ENCODE data around the gene UBE2O. TPM values are rescaled to one million over a fixed set of nuclear protein-coding genes. Genes with fewer than 3 reads are reported as not detected.

Gene UBE2O
- polyA plus RNA-seq, 1 experiment: 11.1 TPM

DNA sequence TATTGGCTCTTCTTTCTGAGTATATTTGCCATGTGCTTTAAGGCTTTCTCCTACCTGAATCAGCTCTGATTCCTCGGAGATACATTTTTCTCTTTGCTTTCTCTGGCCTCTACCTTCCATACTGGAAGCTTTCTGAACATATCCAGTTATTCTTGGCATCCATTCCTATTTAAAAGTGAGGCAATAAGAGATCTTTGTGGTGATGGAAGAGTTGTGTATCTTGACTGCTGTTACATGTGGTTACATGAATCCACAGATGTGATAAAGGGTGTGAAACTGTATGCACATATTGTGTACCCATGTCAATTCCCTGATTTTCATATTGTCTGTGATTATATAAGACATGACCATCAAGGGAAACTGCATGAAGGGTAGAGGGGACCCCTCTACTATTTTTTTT lies 24.4 kb downstream of the UBE2O start:
- TF ChIP-seq, protein P1, sequence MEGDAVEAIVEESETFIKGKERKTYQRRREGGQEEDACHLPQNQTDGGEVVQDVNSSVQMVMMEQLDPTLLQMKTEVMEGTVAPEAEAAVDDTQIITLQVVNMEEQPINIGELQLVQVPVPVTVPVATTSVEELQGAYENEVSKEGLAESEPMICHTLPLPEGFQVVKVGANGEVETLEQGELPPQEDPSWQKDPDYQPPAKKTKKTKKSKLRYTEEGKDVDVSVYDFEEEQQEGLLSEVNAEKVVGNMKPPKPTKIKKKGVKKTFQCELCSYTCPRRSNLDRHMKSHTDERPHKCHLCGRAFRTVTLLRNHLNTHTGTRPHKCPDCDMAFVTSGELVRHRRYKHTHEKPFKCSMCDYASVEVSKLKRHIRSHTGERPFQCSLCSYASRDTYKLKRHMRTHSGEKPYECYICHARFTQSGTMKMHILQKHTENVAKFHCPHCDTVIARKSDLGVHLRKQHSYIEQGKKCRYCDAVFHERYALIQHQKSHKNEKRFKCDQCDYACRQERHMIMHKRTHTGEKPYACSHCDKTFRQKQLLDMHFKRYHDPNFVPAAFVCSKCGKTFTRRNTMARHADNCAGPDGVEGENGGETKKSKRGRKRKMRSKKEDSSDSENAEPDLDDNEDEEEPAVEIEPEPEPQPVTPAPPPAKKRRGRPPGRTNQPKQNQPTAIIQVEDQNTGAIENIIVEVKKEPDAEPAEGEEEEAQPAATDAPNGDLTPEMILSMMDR (IDR thresholded peaks at IDR 0.05; ENCODE audit: insufficient read depth, low read depth, low read length): no peak
- H3K36me3 ChIP-seq (ENCODE audit: control insufficient read depth, insufficient read depth, low read length): no peaks in the 10 kb centered on the region
- ChIA-PET CTCF (interaction anchor here (1.7 to 2.8 kb wide), 3 partner anchors 12 to 31 kb away, joined by 11 to 16 read pairs (median 12); no protein-coding TSS in a partner anchor), POLR2A (no interaction called here)
- DNase-seq (ENCODE audit: low read depth): no peak
- H3K4me3 ChIP-seq (ENCODE audit: low read depth, low read length): no peak overlapping the region
- H3K27me3 ChIP-seq (ENCODE audit: control insufficient read depth, insufficient read depth, low read length): no peaks in the 10 kb centered on the region

DNA sequence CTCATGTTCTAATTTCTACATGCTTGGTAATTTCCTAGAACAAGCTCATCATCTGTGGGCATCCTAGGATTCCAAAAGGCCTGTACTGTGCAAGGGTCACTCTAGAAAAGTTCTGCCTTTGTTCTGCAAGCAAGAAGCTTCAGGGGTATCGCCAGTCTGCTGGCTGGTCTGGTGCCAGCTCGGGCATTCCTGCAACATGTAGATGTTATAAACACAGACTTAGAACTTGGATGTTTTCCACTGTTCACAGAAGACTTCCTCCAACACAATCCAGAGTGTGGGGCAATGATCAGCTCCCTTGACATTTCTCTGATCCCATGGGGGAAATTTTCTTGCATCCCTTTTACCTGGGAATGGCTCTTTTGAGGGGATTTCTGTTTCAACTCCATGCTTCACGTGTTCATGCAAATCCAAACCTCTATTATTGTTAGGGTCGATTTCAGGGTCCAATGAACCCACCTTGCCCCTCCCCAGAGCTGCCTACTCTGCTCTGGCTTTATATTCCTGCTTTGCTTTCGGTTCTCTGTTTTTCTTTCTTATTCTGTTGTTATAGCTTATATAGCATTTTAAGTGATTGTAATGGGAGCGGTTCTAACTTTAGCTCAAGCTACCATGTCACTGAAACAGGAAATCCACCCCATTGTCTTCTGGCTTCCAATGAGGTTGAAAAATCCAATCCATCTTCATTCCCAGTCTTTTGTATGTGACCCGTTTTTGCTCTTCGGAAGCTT lies 25.3 kb downstream of the UBE2O start:
- H3K4me3 ChIP-seq (ENCODE audit: low read depth, low read length): no peak overlapping the region
- H3K27me3 ChIP-seq (ENCODE audit: control insufficient read depth, insufficient read depth, low read length): no peaks in the 10 kb centered on the region
- POLR2A ChIA-PET: no interaction called here
- no peak for DNase-seq (ENCODE audit: low read depth)
- CTCF ChIA-PET: interaction anchor here (0.7 to 2.8 kb wide), 5 partner anchors 11 to 31 kb away, joined by 4 to 16 read pairs (median 11); no protein-coding TSS in a partner anchor
- TF ChIP-seq, protein P1 (IDR thresholded peaks at IDR 0.05; ENCODE audit: insufficient read depth, low read depth, low read length): no peak
- peaks cover 2% of the 10 kb centered on the region for H3K36me3 ChIP-seq (ENCODE audit: control insufficient read depth, insufficient read depth, low read length)

DNA sequence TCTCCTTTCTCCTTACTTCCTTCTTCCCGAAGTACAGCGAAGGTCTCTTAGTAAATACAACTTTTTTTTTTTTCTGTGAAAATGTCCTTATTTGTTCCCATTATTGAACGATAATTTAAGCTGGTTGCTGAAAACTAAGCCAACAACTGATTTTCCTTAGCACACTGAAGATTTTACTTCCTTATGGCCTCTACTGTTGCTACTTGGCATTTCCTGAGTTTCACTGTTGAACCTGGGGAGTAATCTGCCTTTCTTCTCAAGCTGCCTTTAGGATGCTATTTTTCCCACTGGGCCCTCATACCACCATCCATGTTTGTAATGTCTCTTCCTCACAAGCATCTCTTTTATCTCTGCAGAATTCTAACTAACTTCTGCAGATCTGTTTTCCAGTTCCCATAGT lies 26.1 kb downstream of the UBE2O start:
- no peaks in the 10 kb centered on the region for H3K27me3 ChIP-seq (ENCODE audit: control insufficient read depth, insufficient read depth, low read length)
- H3K4me3 ChIP-seq (ENCODE audit: low read depth, low read length): no peak overlapping the region
- TF ChIP-seq, protein P1 (IDR thresholded peaks at IDR 0.05; ENCODE audit: insufficient read depth, low read depth, low read length): no peak
- ChIA-PET CTCF (interaction anchor here (0.8 to 2.8 kb wide), 3 partner anchors 9 to 29 kb away, joined by 3 to 16 read pairs (median 12); no protein-coding TSS in a partner anchor), POLR2A (interaction anchor here (0.6 kb wide), 1 partner anchor 1908 kb away, joined by 5 read pairs; no protein-coding TSS in a partner anchor)
- peaks cover 2% of the 10 kb centered on the region for H3K36me3 ChIP-seq (ENCODE audit: control insufficient read depth, insufficient read depth, low read length)
- no peak for DNase-seq (ENCODE audit: low read depth)

DNA sequence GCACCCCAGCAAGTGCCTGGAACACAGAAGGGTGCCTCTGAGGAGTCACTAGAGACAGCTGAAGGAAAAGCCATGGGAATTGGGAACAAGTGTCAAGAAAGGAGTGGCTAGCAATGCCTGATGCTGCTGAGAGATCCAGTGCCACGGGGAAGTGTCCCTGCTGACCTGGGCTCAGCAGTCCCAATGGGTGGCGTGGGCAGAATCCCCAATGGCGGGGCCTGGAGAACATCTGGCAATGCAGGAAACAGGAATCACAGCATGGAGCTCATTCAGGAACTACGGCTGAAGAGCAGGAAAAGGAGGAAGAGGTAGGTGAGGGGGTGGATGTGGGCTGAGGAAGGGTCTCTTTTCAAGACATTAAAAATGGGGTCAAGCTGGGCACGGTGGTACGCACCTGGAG lies 30.1 kb downstream of the UBE2O start:
- no peaks in the 10 kb centered on the region for H3K27me3 ChIP-seq (ENCODE audit: control insufficient read depth, insufficient read depth, low read length)
- TF ChIP-seq, protein P1 (IDR thresholded peaks at IDR 0.05; ENCODE audit: insufficient read depth, low read depth, low read length): no peak
- CTCF ChIA-PET: interaction anchor here (1.0 to 3.5 kb wide), 2 partner anchors 14 to 36 kb away, joined by 4 to 11 read pairs; no protein-coding TSS in a partner anchor
- peaks cover 2% of the 10 kb centered on the region for H3K36me3 ChIP-seq (ENCODE audit: control insufficient read depth, insufficient read depth, low read length)
- no peak for DNase-seq (ENCODE audit: low read depth)
- POLR2A ChIA-PET: no interaction called here
- no peak overlapping the region for H3K4me3 ChIP-seq (ENCODE audit: low read depth, low read length)

GRCh38 chr17:76422406-76422805 lies 30.5 kb downstream of the UBE2O start:
- H3K4me3 ChIP-seq (ENCODE audit: low read depth, low read length): no peak overlapping the region
- POLR2A ChIA-PET: no interaction called here
- H3K36me3 ChIP-seq (ENCODE audit: control insufficient read depth, insufficient read depth, low read length): peaks cover 4% of the 10 kb centered on the region
- no peak for DNase-seq (ENCODE audit: low read depth)
- no peaks in the 10 kb centered on the region for H3K27me3 ChIP-seq (ENCODE audit: control insufficient read depth, insufficient read depth, low read length)
- CTCF ChIA-PET: interaction anchor here (1.0 to 3.5 kb wide), 2 partner anchors 14 to 36 kb away, joined by 4 to 11 read pairs; no protein-coding TSS in a partner anchor
- TF ChIP-seq, protein P1 (IDR thresholded peaks at IDR 0.05; ENCODE audit: insufficient read depth, low read depth, low read length): no peak

Measured in BJ (cell line).